ENCODE results near the gene HLCS.

- TF ChIP-seq CTCF (IDR thresholded peaks at IDR 0.05; ENCODE audit: low read length) (no peak), EZH2 (optimal IDR thresholded peaks at IDR 0.05; ENCODE audit: low read depth, low read length) (no peak), EZH2phosphoT487 (IDR thresholded peaks at IDR 0.05; ENCODE audit: low read length) (no peak)
Measured at GRCh38 chr21:37000381-37000780, 33.9 kb upstream of the HLCS start.
